SK-N-MC (cell line): Measurements from ENCODE around the gene DENND1B.
A peak's percentile ranks its signal among the peaks of the same experiment; 100 is the strongest.
"Not testable (repeated sequence)": the region's sequence is repeated elsewhere in the genome, so short reads cannot be mapped to it uniquely, and the experiment has no call there.

ENCODE experiments used
- DNase-seq: peaks from one replicate; pipeline ENCODE4 v3.0.0-alpha.2; 2011; ENCODE audit warnings: low read depth, low spot score
- H3K27ac ChIP-seq: fragments of 200-600 bp; sonication (generic); 2 replicates; pipeline ENCODE4 v1.5.1; 2016; ENCODE audit warnings: mixed run types
- H3K36me3 ChIP-seq: fragments of 200-600 bp; sonication (generic); 2 replicates; pipeline ENCODE4 v1.6.1; 2017; ENCODE audit warnings: antibody characterized with exemption, low read length, mixed read lengths; ENCODE audit not compliant: insufficient read depth
- H3K4me3 ChIP-seq: fragments of 200-600 bp; sonication (generic); 2 replicates; pipeline ENCODE4 v1.5.1; 2016
- H3K9ac ChIP-seq: fragments of 200-600 bp; sonication (generic); 2 replicates; pipeline ENCODE4 v1.8.0; 2017; ENCODE audit warnings: mixed run types, mixed read lengths; ENCODE audit not compliant: insufficient read length
- H3K9me3 ChIP-seq: fragments of 200-600 bp; sonication (generic); 2 replicates; pipeline ENCODE4 v1.6.1; 2017; ENCODE audit warnings: low read depth, mild to moderate bottlenecking, antibody characterized with exemption, low read length, moderate library complexity, mixed read lengths
- EZH2 ChIP-seq: fragments of 200-600 bp; sonication (generic); IDR thresholded peaks from one replicate; pipeline ENCODE4 v1.6.1; 2017; ENCODE audit warnings: antibody characterized with exemption
- FOXP2 ChIP-seq: optimal IDR thresholded peaks from 2 replicates; pipeline ENCODE3; 2011; ENCODE audit warnings: mild to moderate bottlenecking, moderate library complexity; ENCODE audit not compliant: insufficient read depth; ENCODE audit errors: extremely low read length, control extremely low read depth
- POLR2AphosphoS5 ChIP-seq: IDR thresholded peaks from 2 replicates; pipeline ENCODE4 v1.6.1; 2012; ENCODE audit warnings: mild to moderate bottlenecking, low read depth, low read length, borderline replicate concordance

Gene DENND1B

DNA sequence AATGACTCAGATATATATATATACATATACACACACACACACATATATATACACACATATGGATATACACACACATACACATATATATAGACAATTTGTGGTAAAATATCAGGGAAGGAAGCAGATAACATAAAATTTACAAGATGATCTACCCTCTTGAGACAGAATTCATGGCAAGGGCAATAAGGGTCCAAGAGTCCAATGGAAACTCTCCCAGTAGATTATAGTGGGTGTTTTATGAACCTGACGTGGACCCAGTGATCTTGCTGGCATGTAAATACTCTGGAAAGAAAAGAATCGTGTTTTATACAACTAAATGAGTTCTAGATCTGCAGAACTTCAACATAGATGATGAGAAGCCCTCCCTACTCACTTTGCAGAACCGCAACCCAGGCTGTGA, 49.3 kb downstream of the DENND1B start:
- Histone ChIP-seq H3K9ac (no peak overlapping the region), H3K9me3 (peaks cover 7% of the 10 kb centered on the region; the same call in 1 of the 2 replicates), H3K4me3 (no peak overlapping the region), H3K36me3 (no peaks in the 10 kb centered on the region), H3K27ac (no peak overlapping the region)
- DNase-seq = no peak
- TF ChIP-seq POLR2AphosphoS5 (no peak), FOXP2 (no peak), EZH2 (no peak)

DNA sequence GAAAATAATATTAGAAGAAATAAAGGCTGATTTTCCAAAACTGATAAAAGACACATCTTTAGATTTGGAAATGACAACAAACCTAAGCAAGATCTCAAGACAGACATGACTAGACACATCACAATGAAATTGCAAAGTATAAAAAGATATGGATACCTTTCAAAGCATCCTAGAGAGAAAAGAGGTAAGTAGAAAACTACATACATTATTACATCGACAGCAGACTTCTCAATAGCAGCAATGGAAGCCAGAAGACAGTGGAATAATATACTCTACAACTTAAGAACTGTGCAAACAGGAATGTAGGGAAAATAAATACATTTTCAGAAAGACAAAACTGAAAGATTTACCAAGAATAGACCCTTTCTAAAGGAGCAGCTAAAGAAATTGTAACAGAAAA, 50.2 kb downstream of the DENND1B start:
- no peak overlapping the region for H3K27ac ChIP-seq
- TF ChIP-seq POLR2AphosphoS5 (no peak), EZH2 (no peak), FOXP2 (no peak)
- H3K4me3 ChIP-seq = no peak overlapping the region
- peaks cover 7% of the 10 kb centered on the region; the same call in 1 of the 2 replicates for H3K9me3 ChIP-seq
- no peak overlapping the region for H3K9ac ChIP-seq
- H3K36me3 ChIP-seq = no peaks in the 10 kb centered on the region
- peak; percentile 18 for DNase-seq

DNA sequence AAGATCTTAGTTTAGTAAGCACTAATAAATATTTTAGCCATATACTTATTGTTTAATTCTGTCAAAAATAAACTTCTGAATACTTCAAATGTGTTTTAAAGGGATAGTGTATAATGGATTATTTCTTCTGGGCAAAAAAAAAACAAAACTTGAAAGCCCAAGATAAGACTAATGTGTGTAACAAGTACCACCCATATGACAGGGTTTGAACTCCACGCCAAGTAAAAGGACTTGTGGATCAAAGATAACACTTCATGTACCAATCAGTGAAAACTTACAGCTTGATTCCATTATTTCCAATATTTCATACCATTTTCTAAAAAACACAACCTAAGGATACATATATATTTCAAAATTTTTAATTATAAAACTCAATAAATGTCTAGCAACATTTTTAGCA, 59.5 kb downstream of the DENND1B start:
- Histone ChIP-seq H3K27ac (no peak overlapping the region), H3K9ac (no peak overlapping the region), H3K4me3 (no peak overlapping the region), H3K36me3 (no peaks in the 10 kb centered on the region), H3K9me3 (no peaks in the 10 kb centered on the region)
- DNase-seq = no peak
- no peak for TF ChIP-seq POLR2AphosphoS5
- TF ChIP-seq EZH2 = no peak

DNA sequence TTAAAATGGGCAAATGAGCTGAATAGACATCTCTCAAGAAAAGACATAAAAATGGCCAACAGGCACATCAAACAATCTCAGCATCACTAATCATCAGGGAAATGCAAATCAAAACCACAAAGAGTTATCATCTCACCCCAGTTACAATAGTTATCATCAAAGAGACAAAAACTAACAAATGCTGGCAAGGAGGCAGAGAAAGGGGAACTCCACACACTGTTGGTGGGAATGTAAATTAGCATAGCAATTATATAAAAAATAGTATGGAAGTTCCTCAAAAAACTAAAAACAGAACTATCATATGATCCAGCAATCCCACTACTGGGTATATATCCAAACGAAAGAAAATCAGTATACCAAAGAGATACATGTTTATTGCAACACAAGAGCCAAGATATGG, 68.7 kb downstream of the DENND1B start:
- Histone ChIP-seq H3K9ac (no peak overlapping the region), H3K4me3 (no peak overlapping the region), H3K36me3 (no peaks in the 10 kb centered on the region), H3K9me3 (no peaks in the 10 kb centered on the region), H3K27ac (no peak overlapping the region)
- TF ChIP-seq FOXP2 = no peak
- DNase-seq = no peak

DNA sequence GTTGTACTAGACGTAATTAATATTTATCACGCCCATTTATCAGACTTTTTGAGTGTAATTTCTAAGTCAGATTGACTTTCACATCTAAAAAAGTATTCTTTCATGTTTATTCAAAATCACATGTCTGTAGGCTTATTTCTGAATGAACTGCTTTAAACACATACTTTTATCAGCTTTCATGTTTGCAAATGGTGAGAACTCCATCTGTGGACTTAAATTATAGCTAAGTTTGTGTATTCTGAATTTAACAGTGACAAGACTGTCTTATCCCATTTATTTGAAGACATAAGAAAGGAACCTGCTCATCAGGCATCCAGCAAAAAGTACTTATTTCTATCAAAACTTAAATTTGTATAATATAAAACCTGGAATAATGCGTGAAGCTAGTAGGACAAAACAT, 69.3 kb downstream of the DENND1B start:
- H3K27ac ChIP-seq = no peak overlapping the region
- no peaks in the 10 kb centered on the region for H3K9me3 ChIP-seq
- no peak for DNase-seq
- TF ChIP-seq EZH2 (no peak), FOXP2 (no peak), POLR2AphosphoS5 (no peak)
- no peaks in the 10 kb centered on the region for H3K36me3 ChIP-seq
- H3K9ac ChIP-seq = no peak overlapping the region
- H3K4me3 ChIP-seq = no peak overlapping the region

DNA sequence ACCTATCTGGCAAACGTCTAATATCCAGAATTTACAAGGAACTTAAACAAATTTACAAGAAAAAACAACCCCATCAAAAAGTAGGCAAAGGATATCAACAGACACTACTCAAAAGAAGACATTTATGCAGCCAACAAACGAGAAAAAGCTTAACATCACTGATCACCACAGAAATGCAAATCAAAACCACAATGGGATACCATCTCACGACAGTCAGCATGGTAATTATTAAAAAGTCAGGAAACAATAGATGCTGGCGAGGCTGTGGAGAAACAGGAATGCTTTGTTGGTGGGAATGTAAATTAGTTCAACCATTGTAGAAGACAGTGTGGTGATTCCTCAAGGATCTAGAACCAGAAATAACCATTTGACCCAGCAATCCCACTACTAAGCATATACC, 74.6 kb downstream of the DENND1B start:
- DNase-seq, H3K36me3 ChIP-seq, H3K4me3 ChIP-seq, H3K9ac ChIP-seq, H3K9me3 ChIP-seq, H3K27ac ChIP-seq: not testable (repeated sequence)

DNA sequence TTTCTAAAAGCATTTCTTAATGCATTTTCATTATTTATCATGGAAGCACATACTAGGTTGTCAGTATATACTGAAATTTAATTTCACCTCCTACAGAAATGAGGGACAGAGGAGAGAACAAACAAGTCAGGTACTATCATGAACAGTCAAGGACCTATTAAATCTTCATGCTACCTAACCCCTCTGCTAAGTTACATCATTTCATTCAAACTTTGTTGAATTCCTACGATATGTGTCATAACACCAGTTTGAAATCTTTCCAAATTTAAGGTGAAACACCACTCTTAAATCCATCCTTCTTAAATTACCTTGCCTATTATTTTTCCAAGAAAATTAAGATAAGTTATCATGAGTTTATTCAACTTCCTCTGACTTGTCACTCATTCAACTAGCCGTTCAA, 78.9 kb downstream of the DENND1B start:
- H3K9ac ChIP-seq = no peak overlapping the region
- TF ChIP-seq EZH2 = no peak
- no peaks in the 10 kb centered on the region for H3K36me3 ChIP-seq
- no peaks in the 10 kb centered on the region for H3K9me3 ChIP-seq
- no peak for DNase-seq
- H3K27ac ChIP-seq = no peak overlapping the region
- H3K4me3 ChIP-seq = no peak overlapping the region

DNA sequence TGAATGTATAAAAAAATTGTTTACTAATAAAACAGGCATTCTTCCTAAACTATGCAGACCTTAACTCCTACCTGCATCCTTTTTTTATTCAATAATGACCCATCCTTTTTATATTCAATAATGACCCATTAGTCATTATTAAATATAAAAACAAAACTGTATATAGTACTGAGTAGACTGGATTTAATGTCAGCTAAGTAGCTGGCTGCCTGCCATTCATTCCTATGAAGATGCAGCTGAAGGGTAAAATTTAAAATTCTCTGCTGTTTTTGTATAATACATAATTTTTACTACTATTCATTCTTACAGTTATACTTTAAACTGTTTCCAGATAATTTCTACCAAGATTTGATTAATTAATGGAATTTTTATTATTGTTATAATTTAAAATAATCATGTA, 79.3 kb downstream of the DENND1B start:
- H3K27ac ChIP-seq = no peak overlapping the region
- no peaks in the 10 kb centered on the region for H3K36me3 ChIP-seq
- TF ChIP-seq POLR2AphosphoS5 = no peak
- TF ChIP-seq FOXP2 = no peak
- no peak for TF ChIP-seq EZH2
- no peaks in the 10 kb centered on the region for H3K9me3 ChIP-seq
- H3K9ac ChIP-seq = no peak overlapping the region
- H3K4me3 ChIP-seq = no peak overlapping the region
- no peak for DNase-seq

DNA sequence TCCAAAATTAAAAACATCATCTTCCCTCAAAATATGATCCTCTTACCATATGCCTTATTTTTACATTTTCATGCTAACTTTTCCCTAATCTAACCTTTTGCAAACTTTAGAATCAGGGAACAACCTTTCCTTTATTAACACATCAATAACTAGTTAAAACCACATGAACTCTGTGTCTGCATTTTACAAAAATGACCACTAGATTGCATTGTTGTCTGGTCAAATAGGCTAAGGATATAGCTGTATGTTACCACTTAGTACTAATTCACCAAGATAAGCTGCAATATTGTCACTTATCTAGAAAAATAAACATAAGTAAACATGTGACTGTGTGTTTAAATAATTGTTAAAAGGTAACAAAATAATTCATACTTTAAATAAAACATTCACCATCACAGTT, 82.3 kb downstream of the DENND1B start:
- no peak for DNase-seq

DNA sequence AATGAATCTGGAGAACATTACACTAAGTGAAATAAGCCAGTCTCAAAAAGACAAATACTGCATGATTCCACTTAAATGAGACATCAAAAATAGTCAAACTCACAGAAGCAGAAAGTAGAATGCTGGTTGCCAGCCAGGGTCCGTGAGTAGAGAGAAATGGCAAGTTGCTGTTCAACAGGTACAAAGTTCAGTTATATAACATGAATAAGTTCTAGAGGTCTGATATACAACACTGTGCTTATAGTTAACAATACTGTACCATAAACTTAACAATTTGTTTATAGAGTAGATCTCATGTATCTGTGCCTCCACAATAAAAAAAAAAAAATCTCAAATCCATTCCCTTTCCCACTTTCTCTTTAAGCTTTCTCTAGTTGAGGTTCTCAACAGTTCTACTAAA, 83.5 kb downstream of the DENND1B start:
- Histone ChIP-seq H3K9me3 (peaks cover 7% of the 10 kb centered on the region; the same call in 1 of the 2 replicates), H3K9ac (no peak overlapping the region), H3K36me3 (no peaks in the 10 kb centered on the region), H3K4me3 (no peak overlapping the region), H3K27ac (no peak overlapping the region)
- TF ChIP-seq POLR2AphosphoS5 (no peak), EZH2 (no peak), FOXP2 (no peak)
- DNase-seq = no peak

More for the DNA sequence above, 82.3 kb downstream of the DENND1B start:
- H3K4me3 ChIP-seq = no peak overlapping the region
- H3K9ac ChIP-seq = no peak overlapping the region
- no peak for TF ChIP-seq FOXP2
- no peak for TF ChIP-seq POLR2AphosphoS5
- TF ChIP-seq EZH2 = no peak
- peaks cover 7% of the 10 kb centered on the region; the same call in 1 of the 2 replicates for H3K9me3 ChIP-seq
- no peak overlapping the region for H3K27ac ChIP-seq
- no peaks in the 10 kb centered on the region for H3K36me3 ChIP-seq
